PC-3 (cell line): Measurements from ENCODE around the gene PTPA.

ENCODE experiments used
- EZH2phosphoT487 ChIP-seq: fragments of 300-600 bp; sonication (generic); IDR thresholded peaks from 2 replicates; pipeline ENCODE4 v1.6.1; 2018; ENCODE audit warnings: mild to moderate bottlenecking, antibody characterized with exemption, low read length, borderline replicate concordance
- TF ChIP-seq, protein P1 (sequence below): fragments of 300-600 bp; sonication (generic); conservative IDR thresholded peaks from 2 replicates; pipeline ENCODE4 v1.5.1; 2017; ENCODE audit warnings: antibody characterized with exemption, low read depth, mild to moderate bottlenecking, low read length

GRCh38 chr9:129184596-129185122, 73.4 kb downstream of the PTPA start:
- TF ChIP-seq, protein P1, sequence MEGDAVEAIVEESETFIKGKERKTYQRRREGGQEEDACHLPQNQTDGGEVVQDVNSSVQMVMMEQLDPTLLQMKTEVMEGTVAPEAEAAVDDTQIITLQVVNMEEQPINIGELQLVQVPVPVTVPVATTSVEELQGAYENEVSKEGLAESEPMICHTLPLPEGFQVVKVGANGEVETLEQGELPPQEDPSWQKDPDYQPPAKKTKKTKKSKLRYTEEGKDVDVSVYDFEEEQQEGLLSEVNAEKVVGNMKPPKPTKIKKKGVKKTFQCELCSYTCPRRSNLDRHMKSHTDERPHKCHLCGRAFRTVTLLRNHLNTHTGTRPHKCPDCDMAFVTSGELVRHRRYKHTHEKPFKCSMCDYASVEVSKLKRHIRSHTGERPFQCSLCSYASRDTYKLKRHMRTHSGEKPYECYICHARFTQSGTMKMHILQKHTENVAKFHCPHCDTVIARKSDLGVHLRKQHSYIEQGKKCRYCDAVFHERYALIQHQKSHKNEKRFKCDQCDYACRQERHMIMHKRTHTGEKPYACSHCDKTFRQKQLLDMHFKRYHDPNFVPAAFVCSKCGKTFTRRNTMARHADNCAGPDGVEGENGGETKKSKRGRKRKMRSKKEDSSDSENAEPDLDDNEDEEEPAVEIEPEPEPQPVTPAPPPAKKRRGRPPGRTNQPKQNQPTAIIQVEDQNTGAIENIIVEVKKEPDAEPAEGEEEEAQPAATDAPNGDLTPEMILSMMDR: no peak
- TF ChIP-seq EZH2phosphoT487: no peak
